ENCODE data around the gene LZTFL1. TPM values are rescaled to one million over a fixed set of nuclear protein-coding genes. Genes with fewer than 3 reads are reported as not detected.

LZTFL1 gene
- total and polyA plus RNA-seq, 2 donors (not counting 1 experiment from before 2014, with no cell fraction given): 12.4 to 28.0 TPM

DNA sequence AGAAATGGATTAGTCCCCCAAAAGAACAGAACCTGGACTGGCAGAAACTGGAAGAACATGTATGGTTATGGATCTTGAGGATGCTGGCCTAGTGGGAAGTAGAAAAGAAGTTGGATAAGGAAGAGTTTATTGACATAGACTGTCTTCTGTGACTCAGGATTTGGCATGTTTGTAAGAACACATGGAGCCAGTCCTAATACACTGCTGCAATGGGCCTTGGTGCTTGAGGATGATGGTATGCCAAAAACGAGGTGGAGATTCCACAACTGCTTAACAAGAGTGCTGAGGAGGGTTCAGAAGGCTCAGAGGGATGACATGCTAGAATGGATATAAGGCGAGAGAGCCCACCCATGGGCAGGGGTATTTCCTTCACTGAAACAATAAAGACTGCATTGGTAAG, 22.4 kb downstream of the LZTFL1 start:
- no peaks in the 10 kb centered on the region for H3K79me2 ChIP-seq (ENCODE audit: control insufficient read depth, insufficient read depth, low read length)
- H2AFZ ChIP-seq (ENCODE audit: low read length): no peak overlapping the region
- H3K4me2 ChIP-seq (ENCODE audit: extremely low read depth, insufficient read depth, low read length): peak overlapping the region; percentile 20
- no peaks in the 10 kb centered on the region for H3K9me3 ChIP-seq (ENCODE audit: control insufficient read depth, insufficient read depth, low read depth, low read length)
- TF ChIP-seq EZH2 (IDR thresholded peaks at IDR 0.05; ENCODE audit: low read length, missing control alignments): no peak
- TF ChIP-seq, protein P1, sequence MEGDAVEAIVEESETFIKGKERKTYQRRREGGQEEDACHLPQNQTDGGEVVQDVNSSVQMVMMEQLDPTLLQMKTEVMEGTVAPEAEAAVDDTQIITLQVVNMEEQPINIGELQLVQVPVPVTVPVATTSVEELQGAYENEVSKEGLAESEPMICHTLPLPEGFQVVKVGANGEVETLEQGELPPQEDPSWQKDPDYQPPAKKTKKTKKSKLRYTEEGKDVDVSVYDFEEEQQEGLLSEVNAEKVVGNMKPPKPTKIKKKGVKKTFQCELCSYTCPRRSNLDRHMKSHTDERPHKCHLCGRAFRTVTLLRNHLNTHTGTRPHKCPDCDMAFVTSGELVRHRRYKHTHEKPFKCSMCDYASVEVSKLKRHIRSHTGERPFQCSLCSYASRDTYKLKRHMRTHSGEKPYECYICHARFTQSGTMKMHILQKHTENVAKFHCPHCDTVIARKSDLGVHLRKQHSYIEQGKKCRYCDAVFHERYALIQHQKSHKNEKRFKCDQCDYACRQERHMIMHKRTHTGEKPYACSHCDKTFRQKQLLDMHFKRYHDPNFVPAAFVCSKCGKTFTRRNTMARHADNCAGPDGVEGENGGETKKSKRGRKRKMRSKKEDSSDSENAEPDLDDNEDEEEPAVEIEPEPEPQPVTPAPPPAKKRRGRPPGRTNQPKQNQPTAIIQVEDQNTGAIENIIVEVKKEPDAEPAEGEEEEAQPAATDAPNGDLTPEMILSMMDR (conservative IDR thresholded peaks at IDR 0.05 in 1 of 2, IDR thresholded peaks at IDR 0.05 in 1 of 2; ENCODE audit: low read depth in 1 of 2, low read length in 2 of 2): no peak
- no peak overlapping the region for H3K9ac ChIP-seq (ENCODE audit: insufficient read depth, low read length)
- DNase-seq (ENCODE audit: low read depth in 2 of 2): peak; percentile 18 to 55
- H3K4me3 ChIP-seq (replicated peaks in 1 of 4; ENCODE audit: control extremely low read depth in 1 of 4, insufficient read depth in 1 of 4, low read depth in 3 of 4, low read length in 4 of 4): no peak overlapping the region
- peaks cover 14% of the 10 kb centered on the region for H3K4me1 ChIP-seq (ENCODE audit: control insufficient read depth, extremely low read depth, insufficient read depth, low read length)
- H3K27ac ChIP-seq (ENCODE audit: insufficient read depth, low read length): no peak overlapping the region
- peaks cover 1% of the 10 kb centered on the region for H4K20me1 ChIP-seq (ENCODE audit: control insufficient read depth, extremely low read depth, insufficient read depth, low read length)
- H3K27me3 ChIP-seq (ENCODE audit: control insufficient read depth, insufficient read depth, low read length): no peaks in the 10 kb centered on the region
- no peaks in the 10 kb centered on the region for H3K36me3 ChIP-seq (ENCODE audit: control insufficient read depth, insufficient read depth, low read length)

DNA sequence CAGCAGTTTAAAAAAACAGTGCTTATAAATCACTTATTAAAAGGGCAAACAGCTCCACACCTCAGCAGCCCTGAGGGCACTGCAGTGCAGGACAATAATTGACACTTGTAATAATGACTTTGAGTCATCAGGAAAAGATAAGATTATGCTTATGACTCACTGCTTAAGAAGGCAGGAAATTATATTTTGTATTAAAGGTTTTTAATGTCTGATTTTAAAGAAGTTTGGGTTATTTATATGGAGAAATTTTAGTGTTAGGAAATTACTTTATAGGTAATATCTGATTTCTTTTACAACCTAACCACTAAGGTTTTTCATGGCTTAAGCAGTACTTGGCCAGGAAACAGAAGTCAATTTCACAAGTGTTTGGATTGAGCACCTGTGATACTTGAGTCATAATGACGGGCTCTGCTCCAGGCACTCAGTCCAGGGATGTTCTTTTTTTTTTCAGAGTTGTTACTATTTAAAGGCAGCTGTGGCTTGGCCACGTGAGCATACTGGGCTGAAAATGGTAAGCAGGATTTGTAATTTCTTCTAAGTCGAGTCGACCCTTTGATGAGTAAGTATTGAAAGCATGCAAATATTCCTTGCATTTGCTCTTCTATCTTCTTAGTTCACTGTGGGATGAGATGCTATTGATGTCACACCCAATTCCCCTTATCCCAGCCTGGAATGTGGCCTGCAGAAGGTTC, 23.9 kb downstream of the LZTFL1 start:
- Histone ChIP-seq H3K9ac (ENCODE audit: insufficient read depth, low read length) (no peak overlapping the region), H3K4me3 (replicated peaks in 1 of 4; ENCODE audit: control extremely low read depth in 1 of 4, insufficient read depth in 1 of 4, low read depth in 3 of 4, low read length in 4 of 4) (no peak overlapping the region), H4K20me1 (ENCODE audit: control insufficient read depth, extremely low read depth, insufficient read depth, low read length) (peaks cover 1% of the 10 kb centered on the region), H3K79me2 (ENCODE audit: control insufficient read depth, insufficient read depth, low read length) (no peaks in the 10 kb centered on the region), H3K4me1 (ENCODE audit: control insufficient read depth, extremely low read depth, insufficient read depth, low read length) (peaks cover 14% of the 10 kb centered on the region), H3K27me3 (ENCODE audit: control insufficient read depth, insufficient read depth, low read length) (no peaks in the 10 kb centered on the region), H3K36me3 (ENCODE audit: control insufficient read depth, insufficient read depth, low read length) (no peaks in the 10 kb centered on the region), H3K9me3 (ENCODE audit: control insufficient read depth, insufficient read depth, low read depth, low read length) (no peaks in the 10 kb centered on the region), H3K4me2 (ENCODE audit: extremely low read depth, insufficient read depth, low read length) (peak overlapping the region; percentile 65), H2AFZ (ENCODE audit: low read length) (no peak overlapping the region), H3K27ac (ENCODE audit: insufficient read depth, low read length) (peak overlapping the region; percentile 40)
- peak; percentile 97 to 99 for DNase-seq (ENCODE audit: low read depth in 2 of 2)
- TF ChIP-seq EZH2 (IDR thresholded peaks at IDR 0.05; ENCODE audit: low read length, missing control alignments): no peak
- TF ChIP-seq, protein P1 (conservative IDR thresholded peaks at IDR 0.05 in 1 of 2, IDR thresholded peaks at IDR 0.05 in 1 of 2; ENCODE audit: low read depth in 1 of 2, low read length in 2 of 2): no peak

DNA sequence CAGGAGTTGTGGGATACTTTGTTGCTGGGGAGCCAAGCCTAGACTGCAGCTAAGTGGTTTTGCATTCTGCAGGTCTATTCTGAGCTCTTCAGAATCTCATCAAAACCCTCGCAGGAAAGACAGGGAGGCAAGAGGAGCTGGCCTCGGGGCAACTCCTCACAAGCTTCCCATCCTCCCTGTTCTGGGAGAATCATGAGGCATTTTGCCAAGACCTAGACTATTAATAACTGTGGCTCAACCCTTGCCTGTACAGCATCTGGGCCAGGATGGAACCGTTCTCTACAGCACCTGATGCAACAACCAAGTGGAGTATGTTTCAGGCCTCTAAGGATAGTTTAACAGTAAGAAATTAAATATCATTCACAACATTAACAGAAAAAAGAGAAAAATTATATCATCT, 25.4 kb downstream of the LZTFL1 start:
- Histone ChIP-seq H3K9ac (ENCODE audit: insufficient read depth, low read length) (no peak overlapping the region), H3K36me3 (ENCODE audit: control insufficient read depth, insufficient read depth, low read length) (no peaks in the 10 kb centered on the region), H3K4me2 (ENCODE audit: extremely low read depth, insufficient read depth, low read length) (no peak overlapping the region), H3K4me3 (replicated peaks in 1 of 4; ENCODE audit: control extremely low read depth in 1 of 4, insufficient read depth in 1 of 4, low read depth in 3 of 4, low read length in 4 of 4) (no peak overlapping the region), H3K27ac (ENCODE audit: insufficient read depth, low read length) (no peak overlapping the region), H3K79me2 (ENCODE audit: control insufficient read depth, insufficient read depth, low read length) (no peaks in the 10 kb centered on the region), H3K27me3 (ENCODE audit: control insufficient read depth, insufficient read depth, low read length) (no peaks in the 10 kb centered on the region), H3K9me3 (ENCODE audit: control insufficient read depth, insufficient read depth, low read depth, low read length) (no peaks in the 10 kb centered on the region), H3K4me1 (ENCODE audit: control insufficient read depth, extremely low read depth, insufficient read depth, low read length) (peaks cover 14% of the 10 kb centered on the region), H2AFZ (ENCODE audit: low read length) (no peak overlapping the region), H4K20me1 (ENCODE audit: control insufficient read depth, extremely low read depth, insufficient read depth, low read length) (peaks cover 1% of the 10 kb centered on the region)
- peak; percentile 31 to 32 for DNase-seq (ENCODE audit: low read depth in 2 of 2)
- TF ChIP-seq, protein P1 (conservative IDR thresholded peaks at IDR 0.05 in 1 of 2, IDR thresholded peaks at IDR 0.05 in 1 of 2; ENCODE audit: low read depth in 1 of 2, low read length in 2 of 2): no peak
- no peak for TF ChIP-seq EZH2 (IDR thresholded peaks at IDR 0.05; ENCODE audit: low read length, missing control alignments)

All from fibroblast of lung (primary cell).